ENCODE results near the gene IVNS1ABP. TPM values are rescaled to one million over a fixed set of nuclear protein-coding genes. Genes with fewer than 3 reads are reported as not detected.
"Not testable (repeated sequence)": the region's sequence is repeated elsewhere in the genome, so short reads cannot be mapped to it uniquely, and the experiment has no call there.

The IVNS1ABP gene
- total RNA-seq, 1 donor from 2014 or later = 101 TPM

GRCh38 chr1:185252404-185252803, 64.6 kb downstream of the IVNS1ABP start:
- DNase-seq = not testable (repeated sequence)

DNA sequence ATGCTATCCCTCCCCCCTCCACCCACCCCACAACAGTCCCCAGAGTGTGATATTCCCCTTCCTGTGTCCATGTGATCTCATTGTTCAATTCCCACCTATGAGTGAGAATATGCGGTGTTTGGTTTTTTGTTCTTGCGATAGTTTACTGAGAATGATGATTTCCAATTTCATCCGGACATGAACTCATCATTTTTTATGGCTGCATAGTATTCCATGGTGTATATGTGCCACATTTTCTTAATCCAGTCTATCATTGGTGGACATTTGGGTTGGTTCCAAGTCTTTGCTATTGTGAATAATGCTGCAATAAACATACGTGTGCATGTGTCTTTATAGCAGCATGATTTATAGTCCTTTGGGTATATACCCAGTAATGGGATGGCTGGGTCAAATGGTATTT, 65.1 kb downstream of the IVNS1ABP start:
- DNase-seq = not testable (repeated sequence)

DNA sequence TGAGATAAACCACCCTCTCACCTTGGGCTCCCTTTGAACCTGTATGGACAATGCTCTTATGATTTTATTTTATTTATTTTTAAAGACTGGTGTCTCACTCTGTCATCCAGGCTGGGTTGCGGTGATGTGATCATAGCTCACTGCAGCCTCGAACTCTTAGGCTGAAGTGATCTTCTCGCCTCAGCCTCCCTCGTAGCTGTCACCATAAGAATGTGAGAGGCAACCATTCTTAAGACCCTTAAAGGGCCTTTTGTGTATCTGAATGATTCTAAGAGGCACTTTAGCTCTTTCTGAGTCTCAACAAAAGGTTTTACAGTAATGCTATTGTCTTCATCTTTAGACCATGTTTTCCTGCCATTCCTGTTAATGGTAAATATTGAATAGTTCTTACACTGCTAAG, 67.0 kb downstream of the IVNS1ABP start:
- no peak for DNase-seq

- no peak for DNase-seq
Observed at GRCh38 chr1:185249563-185249962, 67.5 kb downstream of the IVNS1ABP start.

Small RNAs within 50 kb of the gene (small RNA-seq; reads per million reads assigned to genes)
- not detected for gene RF00019 (ENCODE audit: low replicate concordance)

Other genes with a start within 250 kb of the IVNS1ABP start
- gene TRMT1L, start 160.3 kb downstream of the IVNS1ABP start, total RNA-seq = 40.9 TPM
- gene SWT1, start 160.1 kb downstream of the IVNS1ABP start, total RNA-seq = 14.2 TPM

Measured in tongue (tissue), 3 donors.